C4-2B (cell line): ENCODE data around the gene ACSM4.

ENCODE experiments used
- ZFX ChIP-seq: fragments of 450-650 bp; IDR thresholded peaks from 2 replicates; pipeline ENCODE4 v1.6.1; 2017
- TF ChIP-seq, protein P1 (sequence below): fragments of 450-650 bp; conservative IDR thresholded peaks from 2 replicates; pipeline ENCODE4 v1.5.1; 2017; ENCODE audit warnings: mild to moderate bottlenecking

DNA sequence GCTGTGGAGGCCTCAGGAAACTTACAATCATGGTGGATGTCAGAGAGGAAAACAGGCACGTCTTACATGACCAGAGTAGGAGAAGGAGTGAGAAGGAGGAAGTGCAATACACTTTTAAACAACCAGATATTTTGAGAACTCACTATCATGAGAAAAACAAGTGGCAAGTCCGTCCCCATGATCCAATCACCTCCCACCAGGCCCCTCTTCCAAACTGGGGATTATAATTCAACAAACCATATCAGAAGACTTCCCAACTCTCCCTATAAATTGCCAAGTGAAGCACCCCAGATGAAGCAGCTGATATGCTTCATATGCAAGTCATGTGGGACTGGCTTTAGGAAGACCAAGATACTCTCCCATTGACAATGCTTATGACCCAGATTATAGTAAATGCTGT is 11.6 kb upstream of the ACSM4 start:
- TF ChIP-seq, protein P1, sequence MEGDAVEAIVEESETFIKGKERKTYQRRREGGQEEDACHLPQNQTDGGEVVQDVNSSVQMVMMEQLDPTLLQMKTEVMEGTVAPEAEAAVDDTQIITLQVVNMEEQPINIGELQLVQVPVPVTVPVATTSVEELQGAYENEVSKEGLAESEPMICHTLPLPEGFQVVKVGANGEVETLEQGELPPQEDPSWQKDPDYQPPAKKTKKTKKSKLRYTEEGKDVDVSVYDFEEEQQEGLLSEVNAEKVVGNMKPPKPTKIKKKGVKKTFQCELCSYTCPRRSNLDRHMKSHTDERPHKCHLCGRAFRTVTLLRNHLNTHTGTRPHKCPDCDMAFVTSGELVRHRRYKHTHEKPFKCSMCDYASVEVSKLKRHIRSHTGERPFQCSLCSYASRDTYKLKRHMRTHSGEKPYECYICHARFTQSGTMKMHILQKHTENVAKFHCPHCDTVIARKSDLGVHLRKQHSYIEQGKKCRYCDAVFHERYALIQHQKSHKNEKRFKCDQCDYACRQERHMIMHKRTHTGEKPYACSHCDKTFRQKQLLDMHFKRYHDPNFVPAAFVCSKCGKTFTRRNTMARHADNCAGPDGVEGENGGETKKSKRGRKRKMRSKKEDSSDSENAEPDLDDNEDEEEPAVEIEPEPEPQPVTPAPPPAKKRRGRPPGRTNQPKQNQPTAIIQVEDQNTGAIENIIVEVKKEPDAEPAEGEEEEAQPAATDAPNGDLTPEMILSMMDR, result no peak
- TF ChIP-seq ZFX, result no peak
